PC-3 (cell line): ENCODE measurements around the gene ALG8. TPM values are rescaled to one million over a fixed set of nuclear protein-coding genes. Genes with fewer than 3 reads are reported as not detected.

Source experiments
- ATAC-seq: fragments of 200-7000 bp; cut with Tn5 transposase; 2 replicates; pipeline ENCODE4 v1.9.1; 2020; ENCODE audit warnings: mild to moderate bottlenecking, moderate library complexity
- BruUV-seq: library from RNA; stranded (reverse); fragments of 400-500 nt; replicated peaks from 2 replicates; lab custom pipeline; 2021; lab: Mats Ljungman, UMichigan
- CTCF ChIA-PET: fragments of 300-600 bp; sonication (Branson Sonifier 250); formaldehyde crosslinking; loops from one replicate; lab custom pipeline; 2022; ENCODE audit warnings: antibody characterized with exemption; lab: Charles Lee
- POLR2A ChIA-PET: fragments of 300-600 bp; sonication (Branson Sonifier 250); formaldehyde crosslinking; loops from one replicate; lab custom pipeline; 2022; ENCODE audit warnings: antibody characterized with exemption; ENCODE audit not compliant: unreplicated experiment; lab: Charles Lee
- DNase-seq: peaks from one replicate; pipeline ENCODE4 v3.0.0-alpha.2; 2015
- H2AFZ ChIP-seq: fragments of 300-600 bp; sonication (generic); 2 replicates; pipeline ENCODE4 v1.6.0; 2016; ENCODE audit warnings: antibody characterized with exemption, low read length
- H3F3A ChIP-seq: fragments of 300-600 bp; sonication (generic); one replicate; pipeline ENCODE4 v1.6.0; 2017; ENCODE audit warnings: antibody characterized with exemption, low read length, control low read depth, mild to moderate bottlenecking; ENCODE audit not compliant: unreplicated experiment
- H3K27ac ChIP-seq: fragments of 300-600 bp; sonication (generic); 2 replicates; pipeline ENCODE4 v1.5.1; 2016; ENCODE audit warnings: mild to moderate bottlenecking, low read length
- H3K27me3 ChIP-seq: fragments of 300-600 bp; sonication (generic); 2 replicates; pipeline ENCODE4 v1.6.1; 2016; ENCODE audit warnings: low read length, mixed read lengths
- H3K36me3 ChIP-seq: fragments of 300-600 bp; sonication (generic); 2 replicates; pipeline ENCODE4 v1.6.1; 2016; ENCODE audit warnings: low read depth, mixed run types, low read length, mixed read lengths
- H3K4me1 ChIP-seq: fragments of 300-600 bp; sonication (generic); 2 replicates; pipeline ENCODE4 v1.5.1; 2016; ENCODE audit warnings: low read length; ENCODE audit not compliant: insufficient read depth
- H3K4me2 ChIP-seq: fragments of 300-600 bp; sonication (generic); 2 replicates; pipeline ENCODE4 v1.6.0; 2016; ENCODE audit warnings: low read length
- H3K4me3 ChIP-seq: fragments of 300-600 bp; sonication (generic); 2 replicates; pipeline ENCODE4 v1.5.1; 2016; ENCODE audit warnings: mild to moderate bottlenecking, low read length, mixed read lengths
- H3K79me2 ChIP-seq: fragments of 300-600 bp; sonication (generic); 2 replicates; pipeline ENCODE4 v1.6.1; 2017; ENCODE audit warnings: low read length, mixed read lengths
- H3K9ac ChIP-seq: fragments of 300-600 bp; sonication (generic); 2 replicates; pipeline ENCODE4 v1.6.0; 2016; ENCODE audit warnings: mild to moderate bottlenecking, low read length
- H3K9me2 ChIP-seq: fragments of 300-600 bp; sonication (generic); replicated peaks from 2 replicates; pipeline ENCODE4 v1.6.1; 2016; ENCODE audit warnings: mixed run types, low read length, mixed read lengths
- H3K9me3 ChIP-seq: fragments of 300-600 bp; sonication (generic); 2 replicates; pipeline ENCODE4 v1.6.1; 2016; ENCODE audit warnings: low read length, mixed read lengths
- H4K20me1 ChIP-seq: fragments of 300-600 bp; sonication (generic); 2 replicates; pipeline ENCODE4 v1.6.1; 2016; ENCODE audit warnings: low read length, mixed read lengths
- CTCF ChIP-seq: fragments of 300-600 bp; sonication (generic); conservative IDR thresholded peaks from 2 replicates; pipeline ENCODE4 v1.5.1; 2017; ENCODE audit warnings: antibody characterized with exemption, low read depth, mild to moderate bottlenecking, low read length
- EZH2 ChIP-seq: fragments of 300-600 bp; sonication (generic); IDR thresholded peaks from one replicate; pipeline ENCODE4 v1.6.1; 2017; ENCODE audit warnings: antibody characterized with exemption, mild to moderate bottlenecking, low read length; ENCODE audit not compliant: unreplicated experiment
- EZH2phosphoT487 ChIP-seq: fragments of 300-600 bp; sonication (generic); IDR thresholded peaks from 2 replicates; pipeline ENCODE4 v1.6.1; 2018; ENCODE audit warnings: mild to moderate bottlenecking, antibody characterized with exemption, low read length, borderline replicate concordance
- intact Hi-C: fragments of 100-400 bp; cut with micrococcal nuclease; formaldehyde crosslinking; loops from 2 replicates; pipeline ENCODE4 v1.9.0; 2023
- total RNA-seq: library from RNA; depleted of rRNA; stranded (reverse); fragments of >200 nt; gene quantifications from 2 replicates; pipeline ENCODE4 v1.2.3, GENCODE V29; 2014

Gene ALG8
- total RNA-seq, 1 experiment from 2014 or later = 73.6 TPM

DNA sequence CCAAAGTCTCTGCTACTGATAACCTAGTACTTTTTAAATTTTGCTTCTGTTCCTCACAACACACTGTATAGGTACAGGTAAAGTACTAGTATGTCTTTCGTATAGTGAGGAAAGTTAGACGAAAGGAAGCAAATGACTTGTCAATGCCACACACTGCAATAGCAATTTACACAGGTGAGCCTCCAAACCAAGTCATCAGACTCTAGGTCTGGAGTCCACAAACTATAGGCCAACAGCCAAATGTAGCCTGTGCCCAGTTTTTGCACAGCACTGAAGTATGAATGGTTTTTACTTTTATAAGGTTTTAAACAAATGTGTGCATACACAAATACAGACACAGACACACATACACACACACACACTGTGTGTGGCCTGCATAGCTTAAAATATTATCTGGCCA lies 28.1 kb downstream of the ALG8 start:
- CTCF ChIA-PET = no interaction called here

DNA sequence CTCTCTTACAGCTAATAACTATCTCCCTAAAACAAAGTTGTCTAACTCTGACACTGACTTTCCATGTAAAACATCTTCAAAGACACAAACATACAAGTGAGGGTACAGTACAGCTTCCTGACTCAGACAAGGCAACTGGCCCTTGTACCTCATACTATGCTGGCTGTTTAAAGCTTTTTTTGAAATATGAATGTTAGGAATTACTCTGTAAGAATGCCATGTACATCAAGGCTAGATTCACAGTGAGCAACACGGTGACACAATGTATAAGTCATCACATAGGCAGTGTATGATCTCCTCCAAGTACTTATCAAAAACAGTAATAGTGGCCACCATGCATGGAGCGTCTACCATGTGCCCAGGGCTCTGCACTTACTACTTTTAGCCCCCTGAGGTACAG lies 28.6 kb downstream of the ALG8 start:
- ChIA-PET POLR2A (no interaction called here), CTCF (no interaction called here)
- TF ChIP-seq CTCF (no peak), EZH2 (no peak), EZH2phosphoT487 (no peak)
- Histone ChIP-seq H3K79me2 (no peaks in the 10 kb centered on the region), H3K4me2 (no peak overlapping the region), H3K4me3 (no peak overlapping the region), H3K9me2 (no peaks in the 10 kb centered on the region), H3K9ac (no peak overlapping the region), H3F3A (no peaks in the 10 kb centered on the region), H3K4me1 (no peaks in the 10 kb centered on the region), H3K36me3 (peaks cover 42% of the 10 kb centered on the region), H4K20me1 (no peaks in the 10 kb centered on the region), H3K9me3 (no peaks in the 10 kb centered on the region), H3K27ac (no peak overlapping the region), H3K27me3 (no peaks in the 10 kb centered on the region), H2AFZ (no peak overlapping the region)
- no peak for DNase-seq
- no TSS peak for BruUV-seq
- intact Hi-C loops = no loop called here
- ATAC-seq = no peak; the same call in 1 of the 2 replicates

More for the DNA sequence above, 28.1 kb downstream of the ALG8 start:
- POLR2A ChIA-PET = no interaction called here
- DNase-seq (no peak), ATAC-seq (no peak)
- Histone ChIP-seq H3K4me3 (no peak overlapping the region), H4K20me1 (no peaks in the 10 kb centered on the region), H3K9ac (no peak overlapping the region), H3F3A (no peaks in the 10 kb centered on the region), H3K79me2 (no peaks in the 10 kb centered on the region), H3K9me3 (no peaks in the 10 kb centered on the region), H3K9me2 (no peaks in the 10 kb centered on the region), H3K27me3 (no peaks in the 10 kb centered on the region), H3K36me3 (peaks cover 42% of the 10 kb centered on the region), H2AFZ (no peak overlapping the region), H3K4me2 (no peak overlapping the region), H3K27ac (no peak overlapping the region), H3K4me1 (no peaks in the 10 kb centered on the region)
- intact Hi-C loops = no loop called here
- TF ChIP-seq EZH2phosphoT487 (no peak), CTCF (no peak), EZH2 (no peak)
- no TSS peak for BruUV-seq

- DNase-seq (no peak), ATAC-seq (no peak)
- H3K79me2 ChIP-seq = no peaks in the 10 kb centered on the region
- intact Hi-C loops = no loop called here
- H3K27me3 ChIP-seq = no peaks in the 10 kb centered on the region
- H3K9me2 ChIP-seq = no peaks in the 10 kb centered on the region
- H3F3A ChIP-seq = no peaks in the 10 kb centered on the region
- ChIA-PET POLR2A (no interaction called here), CTCF (no interaction called here)
- H3K36me3 ChIP-seq = peaks cover 42% of the 10 kb centered on the region
- no peaks in the 10 kb centered on the region for H3K9me3 ChIP-seq
- H3K4me2 ChIP-seq = no peak overlapping the region
- no peaks in the 10 kb centered on the region for H3K4me1 ChIP-seq
- H2AFZ ChIP-seq = no peak overlapping the region
- no peaks in the 10 kb centered on the region for H4K20me1 ChIP-seq
- BruUV-seq = no TSS peak
- TF ChIP-seq CTCF = no peak
- TF ChIP-seq EZH2 = no peak
- no peak for TF ChIP-seq EZH2phosphoT487
- no peak overlapping the region for H3K4me3 ChIP-seq
- H3K27ac ChIP-seq = no peak overlapping the region
- H3K9ac ChIP-seq = no peak overlapping the region
These were observed 29.1 kb downstream of the ALG8 start for GRCh38 chr11:78110351-78110750.
